ENCODE data around the gene ASIC1. TPM values are rescaled to one million over a fixed set of nuclear protein-coding genes. Genes with fewer than 3 reads are reported as not detected.

ASIC1 gene
- total and polyA plus RNA-seq, 2 experiments from 2014 or later, result 0.76 to 1.5 TPM

GRCh38 chr12:50105913-50106450 lies 48.6 kb downstream of the ASIC1 start:
- Histone ChIP-seq H3K36me3 (ENCODE audit: insufficient read depth) (no peaks in the 10 kb centered on the region), H3K27ac (ENCODE audit: low read depth) (no peak overlapping the region), H2AFZ (no peak overlapping the region), H4K20me1 (replicated peaks; ENCODE audit: insufficient read depth) (no peaks in the 10 kb centered on the region), H3K27me3 (ENCODE audit: insufficient read depth) (no peaks in the 10 kb centered on the region), H3K4me1 (ENCODE audit: insufficient read depth) (peaks cover 22% of the 10 kb centered on the region; the same call in 1 of the 2 replicates), H3K79me2 (replicated peaks; ENCODE audit: insufficient read depth) (no peaks in the 10 kb centered on the region), H3K9me2 (ENCODE audit: insufficient read depth) (no peaks in the 10 kb centered on the region), H3K4me3 (no peak overlapping the region), H3F3A (replicated peaks; ENCODE audit: low read depth) (peaks cover 12% of the 10 kb centered on the region; the same call in 1 of the 2 replicates), H3K4me2 (no peak overlapping the region)
- no peak for TF ChIP-seq ZNF462 (CRISPR knock-in tag; IDR thresholded peaks at IDR 0.05)
- no peak for TF ChIP-seq ZNF331 (CRISPR knock-in tag; IDR thresholded peaks at IDR 0.05; ENCODE audit: low read depth)
- TF ChIP-seq JUNB (IDR thresholded peaks at IDR 0.05; ENCODE audit: unreplicated experiment), result no peak
- TF ChIP-seq REST (IDR thresholded peaks at IDR 0.05; ENCODE audit: unreplicated experiment), result no peak
- TF ChIP-seq POLR2AphosphoS5 (IDR thresholded peaks at IDR 0.05; ENCODE audit: low read depth), result no peak
- TF ChIP-seq EZH2 (IDR thresholded peaks at IDR 0.05; ENCODE audit: low read depth, unreplicated experiment), result no peak
- no peak for TF ChIP-seq STAT1 (IDR thresholded peaks at IDR 0.05; ENCODE audit: unreplicated experiment)
- no peak for TF ChIP-seq ETS1 (IDR thresholded peaks at IDR 0.05)
- no peak for TF ChIP-seq EZH2phosphoT487 (IDR thresholded peaks at IDR 0.05; ENCODE audit: unreplicated experiment)
- Mint-ChIP-seq H3K27ac (no peak overlapping the region), H3K4me1 (peaks cover 42% of the 10 kb centered on the region), H3K27me3 (ENCODE audit: insufficient read depth, low read depth, poor library complexity) (peaks cover 6% of the 10 kb centered on the region), H3K36me3 (ENCODE audit: low read depth) (peaks cover 7% of the 10 kb centered on the region; the same call in 2 of the 3 replicates), H3K9me3 (no peaks in the 10 kb centered on the region), H3K4me3 (no peak overlapping the region; the same call in 2 of the 3 replicates)
- no peak for ATAC-seq
- no peak for DNase-seq (ENCODE audit: low spot score)
